HCT116 (cell line): ENCODE results near the gene MALRD1.

Source experiments
- CTCF ChIP-seq, 3 experiments: fragments of 200-600 bp in 1 of 3; sonication (generic) in 1 of 3; IDR thresholded peaks in 2 of 3; conservative IDR thresholded peaks in 1 of 3; 2 replicates each; pipeline ENCODE4 v1.5.1; 2012 to 2017; ENCODE audit warnings: low read depth in 2 of 3, low read length in 2 of 3, antibody characterized with exemption in 1 of 3, borderline replicate concordance in 1 of 3, control low read depth in 1 of 3, mild to moderate bottlenecking in 1 of 3, mixed read lengths in 1 of 3, mixed run types in 1 of 3, moderate library complexity in 1 of 3; ENCODE audit not compliant: insufficient read depth in 1 of 3
- EZH2 ChIP-seq: fragments of 200-600 bp; sonication (generic); IDR thresholded peaks from 2 replicates; pipeline ENCODE4 v1.6.1; 2017; ENCODE audit warnings: antibody characterized with exemption, mixed run types
- JUND ChIP-seq: IDR thresholded peaks from 2 replicates; pipeline ENCODE4 v1.6.1; 2012
- POLR2AphosphoS5 ChIP-seq: IDR thresholded peaks from 2 replicates; pipeline ENCODE4 v1.6.1; 2011; ENCODE audit warnings: mild to moderate bottlenecking, low read depth, low read length, moderate library complexity
- RAD21 ChIP-seq: IDR thresholded peaks from 2 replicates; pipeline ENCODE4 v1.6.1; 2012; ENCODE audit warnings: low read depth, mild to moderate bottlenecking
- REST ChIP-seq: IDR thresholded peaks from 2 replicates; pipeline ENCODE4 v1.6.1; 2012; ENCODE audit warnings: low read depth
- SRF ChIP-seq: IDR thresholded peaks from 2 replicates; pipeline ENCODE4 v1.6.1; 2012; ENCODE audit warnings: low read depth
- ZNF274 ChIP-seq: fragments of 200-500 bp; sonication (Bioruptor generic); IDR thresholded peaks from 2 replicates; pipeline ENCODE4 v1.6.1; 2014; ENCODE audit warnings: mild to moderate bottlenecking, low read depth, low read length, inconsistent platforms

DNA sequence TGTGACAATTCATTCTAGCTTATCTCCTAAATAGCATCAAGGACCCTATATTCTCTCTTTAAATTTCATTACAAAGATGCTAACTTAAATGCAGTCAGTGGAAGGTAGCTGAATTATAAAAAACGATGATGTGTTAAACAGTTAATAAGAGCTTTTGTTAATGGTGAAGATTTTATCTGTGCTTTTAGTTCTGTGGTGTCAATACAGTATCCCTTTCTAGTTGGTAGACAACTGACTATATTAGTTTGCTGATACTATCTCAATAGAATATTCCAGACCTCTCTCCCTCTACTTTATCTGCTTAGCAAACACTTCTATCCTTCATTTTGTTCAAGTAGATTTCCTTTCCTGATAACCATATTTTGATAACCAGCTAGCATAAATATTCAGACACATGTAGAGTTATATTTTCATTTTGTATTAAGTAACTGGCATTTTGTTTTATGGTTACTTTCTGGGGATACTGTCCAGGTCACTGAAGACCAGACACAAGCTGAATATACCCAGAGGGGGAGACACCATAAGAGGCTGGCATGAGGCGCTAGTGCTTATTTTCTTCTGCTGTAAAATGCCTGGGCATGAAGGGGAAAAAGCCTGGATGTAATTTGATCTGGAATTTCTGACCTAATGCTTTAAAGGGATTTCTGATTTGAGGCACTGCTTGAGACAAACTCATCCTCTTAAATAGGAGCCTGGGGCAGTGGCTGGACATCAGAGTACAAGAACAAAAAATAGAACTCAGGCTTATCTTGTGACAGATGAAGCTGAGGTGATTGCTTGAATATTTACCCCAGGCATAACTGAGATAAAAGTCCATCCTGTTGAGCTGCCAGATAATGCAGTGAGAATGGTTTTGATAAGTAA, 197.5 kb downstream of the MALRD1 start:
- no peak for TF ChIP-seq RAD21
- TF ChIP-seq CTCF (IDR thresholded peaks at IDR 0.05 in 2 of 3, conservative IDR thresholded peaks at IDR 0.05 in 1 of 3; ENCODE audit: borderline replicate concordance in 1 of 3, insufficient read depth in 1 of 3, low read depth in 2 of 3, low read length in 2 of 3) = no peak
- TF ChIP-seq EZH2 = no peak
- no peak for TF ChIP-seq REST
- TF ChIP-seq SRF = no peak
- TF ChIP-seq ZNF274 = no peak
- TF ChIP-seq POLR2AphosphoS5 = no peak
- no peak for TF ChIP-seq JUND
